Thyroid gland (tissue), 4 donors: ENCODE measurements around the gene MRPL4.

Experiments
- CTCF ChIP-seq, 6 experiments: fragments of 200-600 bp in 3 of 6; fragments of 450-650 bp in 3 of 6; sonication (generic) in 3 of 6; IDR thresholded peaks; one replicate each; pipeline ENCODE4 v1.5.1; 2016 to 2019; ENCODE audit warnings: antibody characterized with exemption in 6 of 6, mild to moderate bottlenecking in 2 of 6, inconsistent platforms in 1 of 6, moderate library complexity in 1 of 6
- POLR2A ChIP-seq, 2 donors: fragments of 450-650 bp; IDR thresholded peaks; one replicate each; pipeline ENCODE4 v1.6.1; 2017; ENCODE audit warnings: antibody characterized with exemption in 2 of 2, mild to moderate bottlenecking in 2 of 2, moderate library complexity in 1 of 2

GRCh38 chr19:10235003-10235402 lies 17.0 kb upstream of the MRPL4 start:
- TF ChIP-seq CTCF (IDR thresholded peaks at IDR 0.05) (no peak), POLR2A (IDR thresholded peaks at IDR 0.05) (no peak)
